ENCODE data around the gene STOML2. TPM values are rescaled to one million over a fixed set of nuclear protein-coding genes. Genes with fewer than 3 reads are reported as not detected.

STOML2 gene
- total RNA-seq, 1 experiment from 2014 or later: 192 TPM

DNA sequence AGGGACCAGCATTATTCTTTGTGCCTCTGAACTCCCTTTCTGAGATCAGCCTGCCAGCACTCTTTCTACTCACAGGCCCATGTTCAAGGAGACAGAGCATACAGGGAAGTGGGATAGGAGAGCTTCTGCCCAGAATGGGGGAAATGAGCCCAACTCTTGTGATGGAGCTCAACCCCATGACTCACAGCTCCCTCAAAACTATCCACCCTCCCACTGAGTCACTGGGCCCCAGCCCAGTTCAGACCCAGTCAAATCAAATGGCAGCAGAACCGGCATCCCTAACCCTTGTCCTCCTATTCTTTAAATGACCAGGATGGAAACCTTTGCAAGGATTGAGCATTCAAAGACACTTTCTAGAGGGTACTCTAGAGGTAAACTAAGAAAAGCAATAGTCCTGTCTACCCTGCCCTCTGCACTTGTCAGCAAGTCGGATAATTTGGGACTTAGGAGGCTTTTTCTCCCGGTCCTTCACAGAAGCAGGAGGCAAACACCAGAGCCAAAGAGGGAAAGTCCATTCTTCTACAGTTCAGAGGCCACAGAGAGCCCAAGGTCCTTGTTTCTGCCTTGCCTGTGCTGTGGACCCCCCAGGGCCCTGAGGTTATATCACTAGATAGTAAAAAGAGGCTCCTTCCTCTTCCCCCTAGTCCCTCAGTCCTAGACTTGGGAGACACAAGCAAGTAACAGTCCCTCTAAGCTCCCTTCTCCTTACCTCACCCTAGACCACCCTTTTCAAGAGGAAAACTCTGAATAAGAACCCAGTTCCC lies 9.5 kb upstream of the STOML2 start:
- H4K20me1 ChIP-seq (ENCODE audit: control insufficient read depth, insufficient read depth, insufficient read length): no peaks in the 10 kb centered on the region
- H3T11ph ChIP-seq (ENCODE audit: low read length): no peak overlapping the region
- H4K5ac ChIP-seq (ENCODE audit: insufficient read length, low read depth, low read length): no peak overlapping the region
- H3K4me2 ChIP-seq (ENCODE audit: insufficient read depth, insufficient read length, low read length): no peak overlapping the region
- H2AK5ac ChIP-seq (ENCODE audit: insufficient read length, low read length): no peak overlapping the region
- H3K23ac ChIP-seq (ENCODE audit: insufficient read length, low read depth, low read length): no peak overlapping the region
- H2BK5ac ChIP-seq (ENCODE audit: insufficient read length, low read length): no peak overlapping the region
- H2AFZ ChIP-seq (ENCODE audit: low read length): no peak overlapping the region
- no peak overlapping the region for H3K4ac ChIP-seq (ENCODE audit: low read depth, low read length)
- no peak for DNase-seq
- no peak overlapping the region for H3K18ac ChIP-seq (ENCODE audit: insufficient read length, low read depth, low read length)
- no peak overlapping the region for H3K56ac ChIP-seq (ENCODE audit: insufficient read length, low read depth, low read length)
- H3K23me2 ChIP-seq (ENCODE audit: insufficient read length, low read depth, low read length, poor library complexity, severe bottlenecking): peaks cover 19% of the 10 kb centered on the region
- peaks cover 2% of the 10 kb centered on the region; the same call in 1 of the 2 replicates for H3K4me1 ChIP-seq (ENCODE audit: insufficient read depth, low read length)
- no peak overlapping the region for H3K27ac ChIP-seq (ENCODE audit: insufficient read length, low read depth, low read length)
- no peak overlapping the region for H3K14ac ChIP-seq (ENCODE audit: insufficient read depth, low read length)
- H4K91ac ChIP-seq (ENCODE audit: insufficient read length, low read depth, low read length): no peak overlapping the region
- no peaks in the 10 kb centered on the region for H3K79me2 ChIP-seq (ENCODE audit: insufficient read depth, low read length)
- Mint-ChIP-seq H3K27me3 (ENCODE audit: low read depth) (no peaks in the 10 kb centered on the region), H3K36me3 (ENCODE audit: insufficient read depth in 1 of 3, low read depth in 3 of 3) (peaks cover 0 to 2% (median 0%) of the 10 kb centered on the region in 3 experiments; a peak in 1 of 7 replicates), H3K9me3 (no peaks in the 10 kb centered on the region), H3K4me3 (peak overlapping the region in 1 of 2 experiments; percentile 81; a peak in 3 of 5 replicates), H3K27ac (peak overlapping the region in 2 of 3 experiments; percentile 2 to 53; a peak in 2 of 7 replicates), H3K4me1 (peaks cover 43 to 46% of the 10 kb centered on the region in 2 experiments)
- no peaks in the 10 kb centered on the region for H3K79me1 ChIP-seq (ENCODE audit: insufficient read depth, low read depth, low read length, poor library complexity, severe bottlenecking)
- H2BK120ac ChIP-seq (ENCODE audit: low read depth, low read length, poor library complexity, severe bottlenecking): no peak overlapping the region
- H3K9me3 ChIP-seq (ENCODE audit: control insufficient read depth, low read depth, low read length): no peaks in the 10 kb centered on the region
- no peak overlapping the region for H2BK12ac ChIP-seq (ENCODE audit: insufficient read length, low read depth, low read length)
- no peak overlapping the region for H3K9ac ChIP-seq (ENCODE audit: extremely low read depth, insufficient read length, low read length)
- no peak overlapping the region for H4K8ac ChIP-seq (replicated peaks; ENCODE audit: insufficient read length, low read depth, low read length)
- no peak overlapping the region for H2BK20ac ChIP-seq (ENCODE audit: low read depth, low read length, poor library complexity, severe bottlenecking)
- WGBS (ENCODE audit: extremely low coverage, insufficient read length, low lambda C conversion rate): no CpG with 5 or more reads among the region's 3 CpGs
- no peak overlapping the region for H2BK15ac ChIP-seq (ENCODE audit: low read depth, low read length)
- TF ChIP-seq, protein P1, sequence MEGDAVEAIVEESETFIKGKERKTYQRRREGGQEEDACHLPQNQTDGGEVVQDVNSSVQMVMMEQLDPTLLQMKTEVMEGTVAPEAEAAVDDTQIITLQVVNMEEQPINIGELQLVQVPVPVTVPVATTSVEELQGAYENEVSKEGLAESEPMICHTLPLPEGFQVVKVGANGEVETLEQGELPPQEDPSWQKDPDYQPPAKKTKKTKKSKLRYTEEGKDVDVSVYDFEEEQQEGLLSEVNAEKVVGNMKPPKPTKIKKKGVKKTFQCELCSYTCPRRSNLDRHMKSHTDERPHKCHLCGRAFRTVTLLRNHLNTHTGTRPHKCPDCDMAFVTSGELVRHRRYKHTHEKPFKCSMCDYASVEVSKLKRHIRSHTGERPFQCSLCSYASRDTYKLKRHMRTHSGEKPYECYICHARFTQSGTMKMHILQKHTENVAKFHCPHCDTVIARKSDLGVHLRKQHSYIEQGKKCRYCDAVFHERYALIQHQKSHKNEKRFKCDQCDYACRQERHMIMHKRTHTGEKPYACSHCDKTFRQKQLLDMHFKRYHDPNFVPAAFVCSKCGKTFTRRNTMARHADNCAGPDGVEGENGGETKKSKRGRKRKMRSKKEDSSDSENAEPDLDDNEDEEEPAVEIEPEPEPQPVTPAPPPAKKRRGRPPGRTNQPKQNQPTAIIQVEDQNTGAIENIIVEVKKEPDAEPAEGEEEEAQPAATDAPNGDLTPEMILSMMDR (conservative IDR thresholded peaks at IDR 0.05): no peak
- H3K27me3 ChIP-seq (ENCODE audit: insufficient read depth, low read length): no peaks in the 10 kb centered on the region

All from H9 (cell line).